GM10266 (cell line): ENCODE data around the gene LPCAT4.
"Not testable (repeated sequence)": the region's sequence is repeated elsewhere in the genome, so short reads cannot be mapped to it uniquely, and the experiment has no call there.

Experiments used
- DNase-seq: peaks from one replicate; pipeline ENCODE4 v3.0.0; 2012; ENCODE audit errors: extremely low spot score
- CTCF ChIP-seq: IDR thresholded peaks from 2 replicates; pipeline ENCODE4 v1.5.1; 2012; ENCODE audit warnings: mild to moderate bottlenecking, low read depth; ENCODE audit not compliant: control insufficient read depth, insufficient read depth; ENCODE audit errors: missing control alignments

Gene LPCAT4

GRCh38 chr15:34357653-34358052, 9.3 kb downstream of the LPCAT4 start:
- TF ChIP-seq CTCF = no peak
- DNase-seq = no peak

- no peak for TF ChIP-seq CTCF
- DNase-seq = no peak
These were observed 11.8 kb downstream of the LPCAT4 start for GRCh38 chr15:34355241-34355640.

- DNase-seq = no peak
- no peak for TF ChIP-seq CTCF
These were observed 12.7 kb downstream of the LPCAT4 start for GRCh38 chr15:34354286-34354685.

- no peak for DNase-seq
- TF ChIP-seq CTCF = no peak
These were observed 13.4 kb downstream of the LPCAT4 start for GRCh38 chr15:34353627-34354026.

GRCh38 chr15:34352996-34353395, 14.0 kb downstream of the LPCAT4 start:
- DNase-seq = not testable (repeated sequence)

- TF ChIP-seq CTCF = no peak
- no peak for DNase-seq
These were observed 17.2 kb downstream of the LPCAT4 start for GRCh38 chr15:34349769-34350168.

GRCh38 chr15:34348735-34349300, 18.2 kb downstream of the LPCAT4 start:
- no peak for TF ChIP-seq CTCF
- no peak for DNase-seq
